GM12874 (cell line): ENCODE measurements around the gene DENND6B.

ENCODE experiments used
- CTCF ChIP-seq: IDR thresholded peaks from 2 replicates; pipeline ENCODE4 v1.5.1; 2011; ENCODE audit warnings: low read depth, mild to moderate bottlenecking, control low read depth, low read length, moderate library complexity; ENCODE audit not compliant: insufficient read depth

DENND6B gene

GRCh38 chr22:50314455-50315288, 12.1 kb downstream of the DENND6B start:
- no peak for TF ChIP-seq CTCF

- no peak for TF ChIP-seq CTCF
Measured at GRCh38 chr22:50314081-50314454, 12.7 kb downstream of the DENND6B start.

- no peak for TF ChIP-seq CTCF
Measured at GRCh38 chr22:50313600-50313999, 13.2 kb downstream of the DENND6B start.

- TF ChIP-seq CTCF: no peak
Measured at GRCh38 chr22:50313021-50313420, 13.8 kb downstream of the DENND6B start.

- TF ChIP-seq CTCF: no peak
Measured at GRCh38 chr22:50312371-50312770, 14.4 kb downstream of the DENND6B start.

GRCh38 chr22:50311606-50312351, 15.0 kb downstream of the DENND6B start:
- TF ChIP-seq CTCF: no peak

GRCh38 chr22:50310949-50311444, 15.8 kb downstream of the DENND6B start:
- no peak for TF ChIP-seq CTCF
